Measurements from ENCODE around the gene CDH23. TPM values are rescaled to one million over a fixed set of nuclear protein-coding genes. Genes with fewer than 3 reads are reported as not detected.

CDH23 gene
- total and polyA plus RNA-seq, 12 donors, result 1.7 to 20.2 (median 7.8) TPM

- H3K36me3 ChIP-seq (replicated peaks in 1 of 2), result no peaks in the 10 kb centered on the region
- no peak overlapping the region for H3K27ac ChIP-seq
- TF ChIP-seq CTCF (IDR thresholded peaks at IDR 0.05), result no peak
- TF ChIP-seq POLR2A (IDR thresholded peaks at IDR 0.05), result no peak
- no peak for DNase-seq
- no peaks in the 10 kb centered on the region for H3K9me3 ChIP-seq (replicated peaks in 1 of 3)
- intact Hi-C loops (cut with DNase I), result no loop called here
- H3K4me3 ChIP-seq, result no peak overlapping the region
- 56 to 69% (median 63%) methylated on average over 5 of the region's 5 CpGs for WGBS, 4 donors
- no peaks in the 10 kb centered on the region for H3K27me3 ChIP-seq
- H3K4me1 ChIP-seq (replicated peaks in 1 of 2), result peaks cover 8 to 20% of the 10 kb centered on the region in 2 donors
These were observed 457.3 kb downstream of the CDH23 start for GRCh38 chr10:71854031-71854430.

GRCh38 chr10:71856619-71857018 is 459.9 kb downstream of the CDH23 start:
- H3K4me1 ChIP-seq (replicated peaks in 1 of 2), result peaks cover 26% of the 10 kb centered on the region in 2 donors
- no peaks in the 10 kb centered on the region for H3K9me3 ChIP-seq (replicated peaks in 1 of 3)
- 88 to 95% (median 92%) methylated on average over 4 of the region's 4 CpGs for WGBS, 4 donors
- DNase-seq, result no peak
- H3K4me3 ChIP-seq, result no peak overlapping the region
- TF ChIP-seq CTCF (IDR thresholded peaks at IDR 0.05) (no peak), POLR2A (IDR thresholded peaks at IDR 0.05) (no peak)
- intact Hi-C loops (cut with DNase I), result no loop called here
- H3K36me3 ChIP-seq (replicated peaks in 1 of 2), result no peaks in the 10 kb centered on the region
- H3K27me3 ChIP-seq, result no peaks in the 10 kb centered on the region
- H3K27ac ChIP-seq, result no peak overlapping the region

- Histone ChIP-seq H3K9me3 (replicated peaks in 1 of 3) (no peaks in the 10 kb centered on the region), H3K4me1 (replicated peaks in 1 of 2) (peaks cover 27 to 30% of the 10 kb centered on the region in 2 donors), H3K36me3 (replicated peaks in 1 of 2) (no peaks in the 10 kb centered on the region), H3K27me3 (no peaks in the 10 kb centered on the region), H3K27ac (peak overlapping the region in 1 of 5 donors; percentile 99), H3K4me3 (no peak overlapping the region)
- 84 to 95% (median 87%) methylated on average over 12 of the region's 12 CpGs for WGBS, 4 donors
- intact Hi-C loops (cut with DNase I), result no loop called here
- TF ChIP-seq POLR2A (IDR thresholded peaks at IDR 0.05) (no peak), CTCF (IDR thresholded peaks at IDR 0.05) (no peak)
- DNase-seq, result peak in 5 of 7 donors; percentile 52 to 77 (median 71)
These were observed 461.5 kb downstream of the CDH23 start for GRCh38 chr10:71857934-71858890.

GRCh38 chr10:71860243-71861029 is 463.7 kb downstream of the CDH23 start:
- H3K27me3 ChIP-seq, result no peaks in the 10 kb centered on the region
- WGBS, 4 donors, result 0 to 24% (median 21%) methylated on average over 1 to 11 of the region's 11 CpGs
- H3K4me3 ChIP-seq, result no peak overlapping the region
- H3K4me1 ChIP-seq (replicated peaks in 1 of 2), result peaks cover 27 to 30% of the 10 kb centered on the region in 2 donors
- intact Hi-C loops (cut with DNase I), result no loop called here
- DNase-seq, result peak; percentile 93 to 100 (median 99)
- TF ChIP-seq POLR2A (IDR thresholded peaks at IDR 0.05) (peak in 1 of 2 donors; percentile 89), CTCF (IDR thresholded peaks at IDR 0.05) (no peak)
- no peaks in the 10 kb centered on the region for H3K9me3 ChIP-seq (replicated peaks in 1 of 3)
- H3K36me3 ChIP-seq (replicated peaks in 1 of 2), result no peaks in the 10 kb centered on the region
- peak overlapping the region; percentile 86 to 99 (median 97) for H3K27ac ChIP-seq

Data from adrenal gland (tissue), 12 donors.